HG03439 (cell line): ENCODE measurements around the gene PIK3CD.
"Not testable (repeated sequence)": the region's sequence is repeated elsewhere in the genome, so short reads cannot be mapped to it uniquely, and the experiment has no call there.

Source experiments
- ATAC-seq: cut with Tn5 transposase; IDR thresholded peaks from one replicate; pipeline ENCODE4 v1.9.1; 2021; ENCODE audit warnings: mild to moderate bottlenecking, moderate library complexity; ENCODE audit not compliant: unreplicated experiment

Gene PIK3CD

DNA sequence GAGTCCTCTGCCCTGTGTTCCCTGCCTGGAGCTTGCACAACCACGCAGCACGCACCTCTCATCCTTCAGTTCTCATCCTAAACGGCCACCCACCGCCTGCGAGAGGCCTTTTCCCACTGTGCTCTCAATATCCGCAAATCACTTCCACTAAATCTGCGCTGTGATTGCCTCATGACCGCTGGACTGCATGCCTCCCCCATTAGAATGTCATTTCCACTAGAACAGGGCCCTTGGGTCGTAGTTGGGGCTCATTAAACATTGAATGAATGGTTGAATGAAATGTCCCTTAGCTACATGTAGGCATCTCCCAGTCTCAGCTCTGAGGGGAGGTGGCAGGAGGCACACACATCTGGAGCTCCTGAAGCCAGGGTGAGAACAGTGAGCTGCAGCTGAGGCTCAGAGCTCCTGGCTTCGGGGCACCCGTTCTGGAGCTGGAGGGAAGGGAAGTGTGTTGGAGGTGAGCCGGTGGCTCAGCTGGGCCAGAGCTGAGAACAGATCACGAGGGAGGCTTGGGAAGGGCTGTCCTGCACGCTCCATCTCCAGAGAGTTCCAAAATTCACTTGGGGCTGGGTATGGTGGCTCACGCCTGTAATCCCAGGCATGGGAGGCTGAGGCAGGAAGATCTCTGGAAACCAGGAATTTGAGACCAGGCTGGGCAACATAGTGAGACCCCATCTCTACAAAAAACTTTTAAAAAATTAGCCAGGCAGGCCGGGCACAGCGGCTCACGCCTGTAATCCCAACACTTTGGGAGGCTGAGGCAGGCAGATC, 32.4 kb upstream of the PIK3CD start:
- no peak for ATAC-seq

DNA sequence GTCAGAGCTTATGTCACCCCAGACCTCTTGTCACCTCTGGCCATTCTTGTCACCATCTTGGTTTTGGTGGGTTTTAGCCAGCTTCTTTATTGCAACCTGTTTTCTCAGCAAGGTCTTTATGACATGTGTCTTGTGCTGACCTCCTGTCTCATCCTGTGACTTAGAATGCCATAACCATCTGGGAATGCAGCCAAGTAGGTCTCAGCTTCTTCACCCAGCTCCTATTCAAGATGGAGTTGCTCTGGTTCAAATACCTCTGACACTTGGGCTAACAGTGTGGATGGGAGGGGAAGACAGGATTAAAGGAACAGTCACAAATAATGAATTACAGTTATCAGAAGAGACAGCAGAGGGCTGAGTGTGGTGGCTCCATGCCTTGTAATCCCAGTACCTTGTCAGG, 30.5 kb upstream of the PIK3CD start:
- ATAC-seq = no peak

DNA sequence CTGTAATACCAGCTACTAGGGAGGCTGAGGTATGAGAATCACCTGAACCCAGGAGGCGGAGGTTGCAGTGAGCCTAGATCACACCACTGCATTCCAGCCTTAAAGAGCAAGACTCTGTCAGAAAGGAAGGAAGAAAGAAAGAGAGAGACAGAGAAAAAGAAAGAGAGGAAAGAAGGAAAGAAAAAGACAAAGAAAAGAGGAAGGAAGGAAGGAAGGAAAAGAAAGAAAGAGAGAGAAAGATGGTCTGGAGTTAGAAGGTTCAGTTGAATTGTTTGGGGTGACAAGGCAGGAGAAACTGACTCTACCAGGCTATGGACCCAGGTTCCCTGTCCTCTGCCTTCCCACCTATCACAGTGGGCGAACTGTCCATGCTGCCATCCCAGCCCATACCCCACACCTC, 27.4 kb upstream of the PIK3CD start:
- no peak for ATAC-seq

DNA sequence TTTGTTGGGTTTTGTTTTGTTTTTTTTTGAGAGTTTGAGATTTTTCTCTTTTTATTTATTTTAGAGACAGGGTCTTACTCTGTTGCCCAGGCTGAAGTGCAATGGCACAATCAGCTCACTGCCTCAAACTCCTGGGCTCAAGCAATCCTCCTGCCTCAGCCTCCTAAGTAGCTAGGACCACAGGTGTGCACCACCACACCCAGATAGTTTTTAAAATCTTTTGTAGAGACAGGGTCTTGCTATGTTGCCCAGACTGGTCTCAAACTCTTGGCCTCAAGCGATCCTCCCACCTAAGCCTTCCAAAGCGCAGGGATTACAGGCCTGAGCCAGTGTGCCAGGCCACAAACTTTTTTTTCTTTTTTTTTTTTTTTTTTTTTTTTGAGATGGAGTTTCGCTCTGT, 26.5 kb upstream of the PIK3CD start:
- not testable (repeated sequence) for ATAC-seq

DNA sequence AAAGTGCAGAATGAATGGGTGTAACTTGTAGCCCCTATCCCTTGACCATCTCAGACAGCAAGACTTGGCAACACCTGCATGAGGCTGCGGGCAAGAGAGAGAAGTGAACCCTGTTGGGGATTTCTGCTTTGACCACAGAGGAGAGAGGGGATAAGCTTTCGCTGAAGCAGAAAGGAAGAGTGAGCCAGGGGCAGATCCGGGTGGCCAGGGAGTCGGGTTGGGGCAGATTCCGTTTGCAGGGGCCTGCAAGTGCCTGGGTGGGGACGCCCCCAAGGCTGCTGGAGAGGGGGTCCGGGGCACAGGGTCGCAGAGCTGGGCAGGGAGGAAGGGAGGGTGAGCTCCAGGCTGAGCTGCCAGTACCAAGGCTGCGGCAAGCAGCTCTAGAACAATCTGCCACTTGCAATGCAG, 25.3 kb upstream of the PIK3CD start:
- ATAC-seq = peak; percentile 47

DNA sequence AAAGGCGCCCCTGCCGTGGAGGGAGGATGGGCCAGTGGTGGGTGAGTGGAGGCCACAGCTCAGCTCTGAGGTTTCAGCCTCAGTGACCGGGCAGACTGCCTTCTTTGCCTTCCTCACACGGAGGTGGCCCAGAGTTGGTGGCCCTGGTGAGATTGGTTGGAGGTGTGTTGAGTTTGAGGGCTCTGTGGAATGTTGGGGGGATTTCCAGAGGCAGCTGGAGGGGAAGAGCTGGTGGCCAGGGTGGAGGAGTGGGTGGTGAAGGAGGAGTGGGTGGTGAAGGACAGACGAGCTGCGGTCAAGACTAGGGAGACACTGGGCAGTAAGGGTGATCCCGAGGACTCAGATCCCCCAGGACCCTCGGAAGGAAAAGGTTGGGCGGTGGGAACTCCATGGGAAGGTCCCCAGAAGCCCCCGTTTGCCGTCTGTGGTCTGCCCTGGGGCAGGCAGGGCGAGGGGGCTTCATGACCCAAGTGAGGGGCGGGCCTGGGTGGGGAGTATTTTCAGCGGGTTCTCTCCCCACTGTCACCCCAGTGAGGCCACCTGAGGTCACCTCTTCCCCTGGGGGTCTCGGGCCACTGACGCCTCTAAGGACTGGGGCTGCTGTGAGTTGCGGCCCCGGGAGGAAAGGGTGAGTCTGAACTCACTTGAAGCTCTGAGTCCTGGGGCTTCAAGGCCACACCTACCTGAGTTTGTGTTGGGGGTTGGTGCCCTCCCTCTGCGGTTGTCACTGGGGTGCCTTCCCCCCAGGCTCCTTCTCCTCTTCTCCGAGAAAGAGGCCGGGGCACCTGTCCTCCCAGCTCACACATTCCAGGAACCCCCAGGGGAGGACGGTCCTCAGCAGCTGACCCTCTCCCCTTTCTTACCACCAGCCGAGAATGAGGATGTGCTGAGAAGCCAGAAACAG, 22.7 kb upstream of the PIK3CD start:
- ATAC-seq = no peak

DNA sequence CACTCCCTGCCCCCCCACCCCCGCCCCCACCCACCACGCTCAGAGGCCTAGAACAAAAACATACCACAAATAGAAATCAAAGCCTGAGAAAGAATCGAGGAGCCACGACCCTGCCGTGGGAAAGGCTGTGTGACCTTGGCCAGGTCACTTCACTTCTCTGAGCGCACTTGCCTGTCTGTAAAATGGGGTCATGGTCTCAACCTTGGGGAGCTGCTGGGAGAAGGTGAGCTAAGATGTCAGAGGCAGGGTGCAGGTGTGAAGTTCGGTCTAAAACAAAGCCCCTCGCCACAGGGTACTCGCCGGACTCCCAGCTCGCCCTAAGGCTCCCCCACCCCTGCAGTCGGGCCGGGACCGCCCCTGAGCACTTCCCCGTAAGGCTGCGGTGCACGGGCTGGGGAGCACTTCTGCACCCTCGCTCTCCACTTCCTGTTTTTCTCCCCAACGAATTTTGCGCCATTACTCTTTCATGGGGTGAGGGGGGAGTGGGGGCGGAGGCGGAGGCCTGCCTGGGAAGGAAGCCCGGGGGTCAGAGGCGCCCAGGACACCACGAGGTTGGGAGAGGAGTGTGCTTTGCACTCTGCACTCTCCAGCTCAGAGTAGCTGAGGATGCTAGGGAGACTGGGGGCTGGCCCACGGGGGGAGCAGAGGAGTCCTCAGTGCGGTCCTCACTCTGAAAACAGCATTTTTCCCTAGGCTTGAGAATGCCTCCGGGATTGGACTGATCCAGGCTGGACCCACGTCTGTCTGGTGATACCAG, 21.9 kb upstream of the PIK3CD start:
- ATAC-seq = no peak

DNA sequence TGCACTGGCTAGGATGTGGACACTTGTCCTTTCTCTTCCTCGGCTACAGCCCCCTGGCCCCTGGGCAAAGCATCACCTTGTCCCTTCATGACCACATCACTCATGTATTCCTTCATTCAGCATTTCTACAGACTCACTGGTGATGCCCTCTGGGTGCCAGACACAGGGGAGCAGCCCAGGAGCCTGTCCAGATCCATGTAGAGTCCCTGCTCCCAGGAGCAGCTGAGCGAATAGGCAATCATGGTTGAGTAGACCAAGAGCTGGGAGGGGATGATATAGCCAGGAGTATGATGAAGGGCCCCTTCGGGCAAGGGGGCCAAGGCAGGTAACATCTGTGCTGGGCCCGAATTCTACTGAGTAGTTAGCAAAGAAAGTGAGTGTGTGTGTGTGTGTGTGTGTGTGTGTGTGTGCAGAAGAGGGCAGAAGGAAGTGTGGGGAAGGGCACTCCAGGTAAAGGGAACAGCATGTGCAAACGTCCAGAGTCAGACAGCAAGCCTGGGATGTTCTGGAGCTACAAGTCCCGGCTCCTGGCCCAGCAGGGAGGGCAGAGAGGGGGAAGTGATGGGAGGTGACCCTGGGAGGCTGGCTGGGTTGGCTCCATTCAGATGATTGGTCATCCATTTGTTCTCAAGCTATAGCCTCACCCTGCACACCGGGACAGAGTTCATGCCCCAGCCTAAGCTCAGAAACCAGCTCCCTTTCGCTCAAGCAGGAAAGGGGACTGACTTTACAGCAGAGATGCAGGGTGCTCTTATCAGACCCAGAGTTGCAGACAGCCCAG, 21.0 kb upstream of the PIK3CD start:
- no peak for ATAC-seq

DNA sequence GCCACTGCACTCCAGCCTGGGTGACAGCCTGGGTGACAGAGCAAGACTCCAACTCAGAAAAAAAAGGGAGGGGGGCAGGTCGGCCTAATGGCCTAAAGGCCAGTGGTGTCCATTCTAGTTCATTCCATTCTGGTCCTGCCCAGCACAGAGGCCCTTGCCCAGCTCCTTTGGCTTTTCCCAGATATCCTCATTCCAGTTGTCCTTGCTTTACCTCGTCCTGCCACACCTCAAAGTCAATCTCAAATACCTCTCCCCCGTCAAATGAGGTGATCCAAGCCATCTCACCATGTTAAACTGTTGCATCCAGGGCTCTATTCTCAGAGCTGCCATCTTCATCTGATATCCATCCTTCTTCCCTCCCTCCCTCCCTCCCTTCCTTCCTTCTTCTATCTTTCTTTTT, 19.9 kb upstream of the PIK3CD start:
- ATAC-seq = no peak

DNA sequence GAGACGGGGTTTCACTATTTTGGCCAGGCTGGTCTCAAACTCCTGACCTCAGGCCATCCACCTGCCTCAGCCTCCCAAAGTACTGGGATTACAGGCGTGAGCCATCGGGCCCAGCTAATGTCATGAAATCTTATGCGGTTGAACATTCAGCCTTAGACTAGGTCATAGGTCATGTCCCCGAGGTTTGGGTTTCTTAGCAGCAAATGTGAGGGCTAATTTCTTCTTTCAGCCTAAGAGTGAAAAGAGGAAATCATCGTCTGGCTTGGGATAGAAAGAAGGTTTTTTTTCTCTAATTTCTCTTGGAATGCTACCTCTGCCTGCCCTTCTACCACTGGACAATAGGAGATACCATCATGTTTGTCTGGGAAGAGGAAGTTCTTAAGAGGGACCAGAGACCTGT, 18.0 kb upstream of the PIK3CD start:
- ATAC-seq = no peak

DNA sequence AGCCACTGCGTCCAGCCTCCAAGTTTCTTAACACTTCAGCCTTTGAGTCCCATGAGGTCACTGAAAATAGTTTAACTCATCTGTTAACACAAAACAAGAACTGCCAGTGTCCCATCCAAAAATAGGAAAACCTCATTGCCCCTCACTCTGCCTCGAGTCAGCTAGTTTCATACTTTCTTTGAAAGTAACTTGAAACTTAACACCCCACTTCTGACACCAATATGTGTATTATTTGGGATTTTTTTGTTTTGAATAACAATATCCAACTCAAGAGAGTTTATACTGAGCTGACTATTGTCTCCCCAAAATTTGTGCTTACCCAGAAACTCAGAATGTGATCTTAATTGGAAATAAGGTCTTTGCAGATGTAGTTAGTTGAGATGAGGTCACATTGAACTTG, 16.9 kb upstream of the PIK3CD start:
- ATAC-seq = no peak

DNA sequence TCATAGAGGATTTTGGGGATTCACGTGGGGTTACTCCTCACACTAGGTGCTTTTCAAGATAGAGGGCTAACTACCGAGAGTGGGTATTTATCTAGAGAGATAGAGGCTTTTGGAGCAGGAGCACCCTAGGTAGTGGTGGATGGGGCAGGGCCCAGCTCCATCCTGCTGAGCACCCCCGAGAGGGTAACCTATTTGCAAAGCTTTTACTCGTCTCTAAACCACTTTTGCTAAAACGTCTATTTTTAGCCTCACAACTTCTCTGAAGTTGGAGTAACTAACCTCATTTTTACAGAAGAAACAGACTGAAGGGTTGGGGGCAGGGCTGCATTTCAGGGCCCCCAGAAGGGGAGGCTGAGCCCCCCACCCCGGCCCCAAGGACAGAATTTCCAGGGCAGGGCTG, 12.3 kb upstream of the PIK3CD start:
- ATAC-seq = no peak

DNA sequence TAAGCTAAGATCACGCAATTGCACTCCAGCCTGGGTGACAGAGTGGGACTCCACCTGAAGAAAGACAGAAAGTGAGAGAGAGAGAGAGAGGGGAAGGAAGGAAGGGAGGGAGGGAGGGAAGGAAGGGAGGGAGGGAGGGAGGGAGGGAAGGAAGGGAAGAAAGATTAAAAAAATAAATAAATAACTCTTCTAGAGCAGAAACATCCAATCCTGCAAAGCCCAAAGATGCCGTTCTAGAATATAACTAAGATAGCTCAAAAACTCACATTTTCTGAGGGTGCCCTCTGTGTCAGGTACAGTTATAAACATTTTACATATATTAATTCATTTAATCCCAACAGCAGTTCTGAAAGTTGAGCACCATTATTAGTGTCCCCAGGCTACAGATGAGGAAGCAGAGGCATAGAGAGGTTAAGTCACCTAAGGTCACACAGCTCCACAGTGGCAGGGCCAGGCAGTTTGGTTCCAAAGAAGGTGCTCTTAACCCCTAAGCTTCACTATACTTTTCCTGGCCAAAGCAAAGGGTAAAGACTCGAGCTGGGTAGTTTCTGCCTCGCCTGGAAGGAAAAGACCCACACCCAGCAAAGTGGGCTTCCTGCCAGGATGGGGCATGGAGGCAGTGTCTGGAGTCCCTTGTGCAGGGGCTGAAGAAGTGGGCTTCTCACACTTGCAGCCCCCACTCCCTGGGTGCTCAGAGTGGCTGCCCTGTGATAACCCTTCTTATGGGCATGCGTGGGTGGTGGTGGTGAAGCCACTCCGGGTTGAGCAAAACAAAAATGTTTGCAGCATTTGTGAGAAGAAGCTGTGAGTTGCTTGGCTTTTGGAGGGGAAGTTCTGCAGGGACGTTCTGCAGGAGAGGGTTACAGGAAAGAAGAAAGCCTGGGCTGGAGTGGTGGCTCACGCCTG, 7.9 kb upstream of the PIK3CD start:
- ATAC-seq = no peak

DNA sequence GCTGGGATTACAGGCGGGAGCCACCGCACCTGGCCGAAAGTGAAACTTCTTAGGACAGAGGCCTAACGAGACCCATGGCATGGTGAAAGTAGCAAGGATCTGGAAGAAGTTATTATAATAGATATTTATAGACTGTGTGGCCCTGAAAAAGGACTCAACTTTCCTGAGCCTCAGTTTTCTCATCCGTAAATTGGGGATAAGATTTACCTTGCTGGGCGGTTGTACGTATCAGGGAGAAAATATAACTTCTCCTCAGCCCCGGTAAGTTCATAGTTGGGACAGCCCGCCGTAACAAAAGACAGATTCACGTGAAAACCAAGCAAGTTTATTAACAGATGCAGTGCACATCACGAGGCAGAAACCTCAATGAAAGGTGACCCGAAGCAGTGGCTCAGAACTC, 5.5 kb upstream of the PIK3CD start:
- ATAC-seq = no peak

DNA sequence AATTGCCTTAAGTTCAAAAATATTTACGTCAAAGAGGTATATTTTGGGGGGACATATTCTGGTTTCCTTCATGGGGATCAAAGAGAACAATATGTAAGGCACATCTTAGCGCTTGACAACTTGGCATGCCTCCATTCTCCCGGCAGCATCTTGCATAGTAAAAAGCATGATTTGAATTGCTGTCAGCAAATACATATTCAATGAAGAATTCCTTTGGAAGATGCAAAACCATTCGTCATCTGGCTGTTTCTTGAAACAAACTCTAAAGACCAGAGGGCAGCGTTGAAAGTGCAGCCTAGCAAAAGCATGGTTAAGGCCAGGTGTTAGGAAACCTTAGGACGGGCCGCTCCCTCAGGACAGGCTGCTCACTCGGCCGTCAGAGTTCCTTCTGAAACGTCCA, 3.4 kb upstream of the PIK3CD start:
- no peak for ATAC-seq

DNA sequence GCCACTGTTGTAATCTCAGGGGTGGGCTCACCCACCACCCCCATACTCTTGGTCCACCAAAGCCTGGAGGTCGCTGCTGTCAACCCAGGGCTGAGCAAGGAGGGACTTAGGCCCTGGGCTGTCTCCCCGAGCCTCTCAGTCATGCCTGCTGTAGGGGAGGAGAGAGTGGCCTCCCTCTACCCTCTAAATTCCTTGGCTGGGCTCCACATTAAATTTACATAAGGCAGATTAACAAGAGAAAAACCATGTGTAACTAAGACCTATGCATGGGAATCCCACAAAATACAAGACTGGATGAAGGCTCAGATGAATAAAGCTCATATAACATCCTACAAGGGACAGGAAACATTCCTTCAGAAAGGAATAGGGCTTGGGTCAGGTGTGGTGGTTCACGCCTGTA, 1.8 kb upstream of the PIK3CD start:
- no peak for ATAC-seq

DNA sequence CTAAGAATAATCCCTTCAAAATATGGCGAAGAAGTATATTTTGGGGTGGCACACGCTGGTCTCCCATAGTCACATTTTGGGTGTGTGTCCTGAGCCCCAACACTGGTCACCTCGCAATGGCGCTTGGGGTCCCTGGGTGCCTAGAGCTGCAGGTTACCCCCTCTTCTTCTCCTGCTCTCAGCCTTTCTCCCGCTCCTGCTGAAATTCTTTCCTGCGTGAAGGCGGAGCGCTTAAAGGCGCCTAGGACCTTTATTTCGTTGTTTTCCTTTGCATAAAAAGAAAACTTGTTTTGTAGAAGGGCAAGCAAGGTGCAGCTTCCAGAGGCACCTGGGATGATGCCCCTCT, 339 bp upstream of the PIK3CD start:
- no peak for ATAC-seq

DNA sequence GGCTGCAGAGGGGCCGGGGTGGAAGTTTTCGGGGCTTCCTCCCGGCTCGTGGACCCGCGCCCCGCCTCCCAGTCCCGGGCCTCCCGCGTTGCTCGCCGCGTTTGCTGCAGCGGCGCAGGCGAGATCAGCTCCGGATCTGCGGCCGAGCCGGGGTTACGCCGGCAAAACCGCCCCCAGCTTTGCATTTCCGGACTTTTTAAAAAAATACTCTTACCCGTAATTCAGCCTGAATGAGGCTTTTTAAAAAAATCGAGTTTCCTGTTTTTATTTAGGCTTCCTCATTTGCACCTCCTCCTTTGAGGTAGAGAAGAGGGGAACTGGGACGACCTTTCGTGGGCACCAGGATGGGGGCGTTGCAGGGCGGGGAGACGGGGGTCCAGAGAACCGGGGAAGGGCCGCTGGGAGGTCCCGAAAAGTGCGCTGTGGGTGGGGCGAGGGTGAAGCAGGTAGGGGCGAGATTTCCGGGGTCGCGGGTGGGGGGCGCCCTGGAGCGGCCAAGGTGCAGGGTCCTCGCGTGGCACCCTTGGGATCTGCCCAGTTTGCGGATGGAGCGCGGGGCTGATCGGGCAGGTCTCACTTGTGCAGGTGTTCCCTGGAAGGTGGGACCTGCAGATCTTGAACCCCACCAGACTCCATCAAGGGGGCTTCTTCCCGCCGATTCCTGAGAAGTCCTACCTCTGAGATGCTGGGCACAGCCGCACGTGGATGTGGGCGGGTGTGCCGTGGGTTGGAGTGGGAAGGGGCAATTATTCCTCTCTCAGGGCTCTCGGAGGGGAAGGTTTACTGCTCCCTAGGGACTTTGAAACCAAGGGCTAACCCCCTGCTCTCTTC, 1.1 kb downstream of the PIK3CD start:
- ATAC-seq = no peak

DNA sequence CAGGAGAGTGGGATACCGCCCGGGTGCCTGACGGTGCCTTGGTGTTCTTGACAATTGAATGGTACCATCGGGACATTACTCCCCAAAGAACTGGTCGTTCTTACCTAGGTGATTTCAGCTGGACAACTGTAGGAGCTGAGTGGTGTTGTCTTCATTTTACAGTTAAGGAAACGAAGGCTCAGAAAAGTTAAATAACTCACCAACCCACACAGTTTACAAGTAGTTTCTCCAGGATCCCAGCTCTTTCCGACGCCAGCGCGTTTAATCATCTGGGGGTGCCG, 1.6 kb downstream of the PIK3CD start:
- ATAC-seq = no peak
